HepG2 (cell line): ENCODE data around the gene VPS13D.

Experiments used
- SMAD3 ChIP-seq: sonication (generic); formaldehyde crosslinking; IDR thresholded peaks from 2 replicates; pipeline ENCODE4 v1.4.0; 2020; ENCODE audit warnings: missing genetic modification reagents
- ZBTB1 ChIP-seq: sonication (generic); formaldehyde crosslinking; IDR thresholded peaks from 2 replicates; pipeline ENCODE4 v1.4.0; 2020; ENCODE audit warnings: missing genetic modification reagents, borderline replicate concordance
- ZBTB10 ChIP-seq: sonication (generic); formaldehyde crosslinking; IDR thresholded peaks from 2 replicates; pipeline ENCODE4 v1.4.0; 2020; ENCODE audit warnings: missing genetic modification reagents, borderline replicate concordance
- ZNF703 ChIP-seq: sonication (generic); formaldehyde crosslinking; IDR thresholded peaks from 2 replicates; pipeline ENCODE4 v1.5.1; 2020; ENCODE audit warnings: missing genetic modification reagents, mild to moderate bottlenecking, moderate library complexity, borderline replicate concordance
- ZNF776 ChIP-seq: sonication (generic); formaldehyde crosslinking; IDR thresholded peaks from 2 replicates; pipeline ENCODE4 v1.4.0; 2020; ENCODE audit warnings: mild to moderate bottlenecking, missing genetic modification reagents

DNA sequence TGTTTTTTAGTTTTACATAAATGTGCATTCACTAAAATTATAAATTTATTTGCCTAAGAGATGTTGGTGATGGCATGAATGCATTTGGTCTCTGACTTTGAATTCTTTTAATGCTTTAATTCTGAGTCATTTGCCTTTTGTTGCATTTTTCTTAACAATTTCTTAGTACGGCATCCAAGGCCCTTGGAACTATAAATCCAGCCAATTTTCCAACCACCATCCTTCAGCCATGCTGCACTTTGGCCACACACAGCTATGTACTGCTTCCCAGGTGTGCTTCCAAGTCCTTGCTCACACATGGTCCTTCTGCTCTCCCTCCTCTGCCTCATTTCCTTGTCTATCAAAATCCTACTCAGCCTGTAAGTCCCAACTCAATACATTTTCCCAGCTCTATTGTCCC lies 227.1 kb downstream of the VPS13D start:
- no peak for TF ChIP-seq SMAD3 (CRISPR knock-in tag)
- TF ChIP-seq ZNF776 (CRISPR knock-in tag), result no peak
- no peak for TF ChIP-seq ZBTB10
- no peak for TF ChIP-seq ZBTB1 (CRISPR knock-in tag)
- TF ChIP-seq ZNF703, result no peak
